HG03196 (cell line): ENCODE data around the gene VDAC1.
"Not testable (repeated sequence)": the region's sequence is repeated elsewhere in the genome, so short reads cannot be mapped to it uniquely, and the experiment has no call there.

Experiments used
- ATAC-seq: cut with Tn5 transposase; IDR thresholded peaks from one replicate; pipeline ENCODE4 v1.9.1; 2021; ENCODE audit not compliant: unreplicated experiment

The VDAC1 gene

GRCh38 chr5:134004626-134005416 lies at the start of gene VDAC1:
VDAC1 (minus strand) TSS chr5:134004975; CDS start chr5:133993012, 11,963 bp downstream.
- peak; percentile 70 for ATAC-seq

GRCh38 chr5:134053840-134054338 lies 49.1 kb upstream of the VDAC1 start:
- no peak for ATAC-seq

GRCh38 chr5:134053314-134053839 lies 48.6 kb upstream of the VDAC1 start:
- ATAC-seq: no peak

- no peak for ATAC-seq
These were observed 46.5 kb upstream of the VDAC1 start for GRCh38 chr5:134051305-134051704.

- no peak for ATAC-seq
These were observed 44.1 kb upstream of the VDAC1 start for GRCh38 chr5:134048864-134049263.

GRCh38 chr5:134047687-134048056 lies 42.9 kb upstream of the VDAC1 start:
- no peak for ATAC-seq

- ATAC-seq: no peak
These were observed 42.3 kb upstream of the VDAC1 start for GRCh38 chr5:134046801-134047686.

- ATAC-seq: no peak
These were observed 41.6 kb upstream of the VDAC1 start for GRCh38 chr5:134046330-134046729.

GRCh38 chr5:134043793-134044792 lies 39.3 kb upstream of the VDAC1 start:
- no peak for ATAC-seq

- ATAC-seq: no peak
These were observed 37.0 kb upstream of the VDAC1 start for GRCh38 chr5:134041570-134042411.

GRCh38 chr5:134038138-134038537 lies 33.4 kb upstream of the VDAC1 start:
- ATAC-seq: no peak

GRCh38 chr5:134037160-134037559 lies 32.4 kb upstream of the VDAC1 start:
- ATAC-seq: no peak

GRCh38 chr5:134034326-134034725 lies 29.6 kb upstream of the VDAC1 start:
- ATAC-seq: no peak

GRCh38 chr5:134030303-134030964 lies 25.7 kb upstream of the VDAC1 start:
- ATAC-seq: not testable (repeated sequence)

GRCh38 chr5:134029156-134029555 lies 24.4 kb upstream of the VDAC1 start:
- ATAC-seq: no peak

- no peak for ATAC-seq
These were observed 23.7 kb upstream of the VDAC1 start for GRCh38 chr5:134028496-134028895.

GRCh38 chr5:134027288-134027615 lies 22.5 kb upstream of the VDAC1 start:
- ATAC-seq: no peak

GRCh38 chr5:134026521-134027287 lies 21.9 kb upstream of the VDAC1 start:
- peak; percentile 63 for ATAC-seq
